ENCODE results near the gene KRT75.

KRT75 gene

DNA sequence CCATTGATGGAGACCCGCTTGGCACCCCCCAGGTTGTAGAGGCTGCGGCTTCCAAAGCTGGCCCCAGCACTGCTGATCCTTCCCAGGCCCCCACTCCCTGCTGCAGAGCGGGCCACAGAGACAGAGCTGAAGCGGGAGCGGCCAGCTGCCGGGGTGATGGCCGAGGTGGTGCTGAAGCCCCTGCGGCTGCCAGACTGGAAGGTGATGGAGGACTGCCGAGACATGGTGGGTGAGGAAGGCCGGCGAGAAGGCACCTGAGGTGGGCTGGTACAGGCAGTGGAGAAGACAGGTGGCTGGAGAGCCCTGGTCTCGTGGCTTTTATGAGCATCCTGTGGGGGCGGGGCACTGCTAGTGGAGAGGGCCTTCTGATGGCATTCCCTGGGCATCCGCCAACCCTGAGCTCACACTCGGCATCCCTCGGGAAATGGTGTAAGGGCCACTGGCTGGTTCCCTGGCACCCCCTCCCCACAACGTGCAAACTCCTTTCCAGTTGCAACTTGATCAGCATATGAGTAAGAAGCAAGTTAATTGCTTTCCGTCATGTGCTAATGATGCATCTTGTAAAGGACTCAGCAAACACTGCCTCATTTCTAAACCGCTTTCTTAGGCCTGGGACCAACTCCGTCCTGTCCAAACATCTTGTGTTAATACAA is at the start of gene KRT75:
Gene KRT75, minus strand, starts transcription at position 291 of the 653 bp plus-strand sequence. Its CDS starts 67 bp downstream, at position 224.
- TF ChIP-seq ZFX (IDR thresholded peaks at IDR 0.05): no peak
- TF ChIP-seq, protein P1, sequence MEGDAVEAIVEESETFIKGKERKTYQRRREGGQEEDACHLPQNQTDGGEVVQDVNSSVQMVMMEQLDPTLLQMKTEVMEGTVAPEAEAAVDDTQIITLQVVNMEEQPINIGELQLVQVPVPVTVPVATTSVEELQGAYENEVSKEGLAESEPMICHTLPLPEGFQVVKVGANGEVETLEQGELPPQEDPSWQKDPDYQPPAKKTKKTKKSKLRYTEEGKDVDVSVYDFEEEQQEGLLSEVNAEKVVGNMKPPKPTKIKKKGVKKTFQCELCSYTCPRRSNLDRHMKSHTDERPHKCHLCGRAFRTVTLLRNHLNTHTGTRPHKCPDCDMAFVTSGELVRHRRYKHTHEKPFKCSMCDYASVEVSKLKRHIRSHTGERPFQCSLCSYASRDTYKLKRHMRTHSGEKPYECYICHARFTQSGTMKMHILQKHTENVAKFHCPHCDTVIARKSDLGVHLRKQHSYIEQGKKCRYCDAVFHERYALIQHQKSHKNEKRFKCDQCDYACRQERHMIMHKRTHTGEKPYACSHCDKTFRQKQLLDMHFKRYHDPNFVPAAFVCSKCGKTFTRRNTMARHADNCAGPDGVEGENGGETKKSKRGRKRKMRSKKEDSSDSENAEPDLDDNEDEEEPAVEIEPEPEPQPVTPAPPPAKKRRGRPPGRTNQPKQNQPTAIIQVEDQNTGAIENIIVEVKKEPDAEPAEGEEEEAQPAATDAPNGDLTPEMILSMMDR (conservative IDR thresholded peaks at IDR 0.05): no peak
- no peak within 1 kb of the TSS for H3K27ac ChIP-seq

DNA sequence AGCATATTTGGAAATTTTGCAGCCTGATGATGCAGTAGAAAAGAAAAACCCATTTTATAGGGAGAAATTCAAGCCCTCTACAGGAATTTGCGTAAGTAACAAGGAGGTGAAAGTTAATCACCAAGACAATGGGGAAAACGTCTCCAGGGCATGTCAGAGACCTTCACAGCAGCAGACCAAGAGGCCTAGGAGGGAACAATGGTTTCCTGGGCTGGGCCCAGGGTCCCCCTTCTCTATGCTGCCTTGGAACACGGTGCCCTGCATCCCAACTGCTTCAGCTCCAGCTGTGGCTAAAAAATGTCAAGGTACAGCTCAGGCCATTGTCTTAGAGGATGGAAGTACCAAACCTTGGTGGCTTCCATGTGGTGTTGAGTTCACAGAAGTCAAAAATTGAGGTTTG is 45.9 kb upstream of the KRT75 start:
- no peak overlapping the region for H3K27ac ChIP-seq
- TF ChIP-seq ZFX (IDR thresholded peaks at IDR 0.05): no peak
- TF ChIP-seq, protein P1 (conservative IDR thresholded peaks at IDR 0.05): no peak

DNA sequence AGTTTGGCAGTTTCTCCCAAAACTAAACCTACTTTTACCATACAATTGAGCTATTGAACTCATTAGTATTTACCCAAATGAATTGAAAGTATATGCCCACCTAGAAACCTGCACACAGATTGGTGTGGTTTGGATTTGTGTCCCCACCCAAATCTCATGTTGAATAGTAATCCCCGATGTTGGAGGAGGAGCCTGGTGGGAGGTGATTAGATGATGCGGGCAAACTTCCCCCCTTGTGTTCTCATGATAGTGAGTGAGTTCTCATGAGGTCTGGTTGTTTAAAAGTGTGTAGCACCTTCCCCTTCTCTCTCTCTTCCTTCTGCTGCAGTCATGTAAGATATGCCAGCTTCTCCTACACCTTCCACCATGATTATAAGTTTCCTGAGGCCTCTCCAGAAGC is 43.5 kb upstream of the KRT75 start:
- TF ChIP-seq, protein P1 (conservative IDR thresholded peaks at IDR 0.05): no peak
- no peak for TF ChIP-seq ZFX (IDR thresholded peaks at IDR 0.05)
- no peak overlapping the region for H3K27ac ChIP-seq

DNA sequence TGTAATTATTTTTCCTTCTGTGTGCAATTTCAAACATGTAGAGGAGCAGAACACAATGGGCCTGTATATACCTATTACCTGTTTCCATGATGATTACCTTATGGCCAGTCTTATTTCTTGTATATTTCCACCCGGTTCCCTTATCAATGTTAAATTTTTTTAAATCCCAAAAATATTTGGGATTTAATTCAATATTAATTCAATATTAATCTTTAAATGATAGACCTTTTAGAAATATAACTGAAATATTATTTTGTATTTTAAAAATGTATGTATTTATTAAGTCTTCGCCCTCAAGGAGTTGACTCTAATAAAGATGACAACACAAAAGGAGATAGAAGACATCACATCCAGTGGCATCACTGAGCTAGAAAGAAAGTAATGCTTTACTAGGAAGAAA is 40.0 kb upstream of the KRT75 start:
- H3K27ac ChIP-seq: no peak overlapping the region
- no peak for TF ChIP-seq ZFX (IDR thresholded peaks at IDR 0.05)
- TF ChIP-seq, protein P1 (conservative IDR thresholded peaks at IDR 0.05): no peak

DNA sequence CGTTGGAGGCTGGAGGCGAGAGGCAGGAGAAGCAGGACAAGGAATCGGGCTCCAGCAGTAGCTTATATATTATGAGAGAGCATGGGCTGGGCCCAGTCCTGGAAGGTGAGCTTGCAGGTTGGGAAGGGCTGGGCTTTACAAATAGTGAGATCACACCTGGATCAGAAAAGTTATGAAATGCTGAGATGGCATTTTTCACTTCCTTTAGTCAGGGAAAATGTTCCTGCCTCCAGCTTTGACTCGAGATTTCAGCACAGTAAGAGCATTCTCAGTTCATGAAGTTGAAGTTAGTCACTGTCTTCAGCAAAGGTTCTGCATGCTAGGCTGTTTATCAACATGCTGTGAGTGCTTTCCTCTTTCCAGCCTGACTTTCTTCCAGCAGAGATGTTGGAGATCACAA is 39.6 kb upstream of the KRT75 start, which contains the start of gene KRT6C:
Gene KRT6C, minus strand, starts transcription at position 38 of the 400 bp plus-strand sequence. CDS start 68 bp downstream, outside the sequence.
- TF ChIP-seq ZFX (IDR thresholded peaks at IDR 0.05): no peak
- TF ChIP-seq, protein P1 (conservative IDR thresholded peaks at IDR 0.05): no peak
- no peak within 1 kb of the TSS; the same call in 1 of the 2 replicates for H3K27ac ChIP-seq

DNA sequence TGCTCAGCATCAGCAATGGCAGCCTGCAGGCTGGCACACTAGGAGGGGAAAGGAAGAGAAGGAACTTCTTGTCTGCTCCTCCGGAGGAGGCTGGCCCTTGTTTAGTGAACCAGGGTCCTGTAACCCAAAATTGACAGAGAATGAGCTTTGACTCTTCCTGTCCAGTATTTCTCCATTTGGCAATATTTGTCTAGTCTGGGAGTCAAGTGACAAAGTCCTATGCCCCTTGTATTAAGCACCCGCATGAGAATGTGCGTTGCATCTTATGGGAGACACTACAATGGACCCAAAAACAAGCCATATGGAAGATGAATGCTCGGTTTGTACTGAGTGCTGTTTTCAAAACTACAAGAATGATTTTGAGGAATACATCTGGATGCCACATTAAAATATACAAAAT is 35.7 kb upstream of the KRT75 start:
- no peak for TF ChIP-seq ZFX (IDR thresholded peaks at IDR 0.05)
- TF ChIP-seq, protein P1 (conservative IDR thresholded peaks at IDR 0.05): no peak
- H3K27ac ChIP-seq: no peak overlapping the region

DNA sequence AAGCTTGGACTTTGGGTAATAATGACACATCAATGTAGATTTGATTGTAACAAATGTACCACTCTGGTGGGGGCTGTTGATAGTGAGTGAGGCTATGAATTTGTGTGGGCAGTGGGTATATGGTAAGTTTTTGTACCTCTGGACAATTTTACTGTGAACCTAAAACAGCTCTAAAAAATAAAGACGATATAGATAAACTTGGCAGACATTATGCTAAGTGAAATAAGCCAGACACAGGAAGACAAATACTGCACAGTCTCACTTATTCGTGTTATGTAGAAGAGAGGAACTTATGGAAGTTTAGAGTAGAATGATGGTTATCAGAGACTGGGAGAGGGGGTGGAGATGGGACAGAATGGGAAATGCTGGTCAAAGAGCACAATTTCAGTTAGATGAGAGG is 30.7 kb upstream of the KRT75 start:
- no peak overlapping the region for H3K27ac ChIP-seq
- TF ChIP-seq, protein P1 (conservative IDR thresholded peaks at IDR 0.05): no peak
- TF ChIP-seq ZFX (IDR thresholded peaks at IDR 0.05): no peak
